Measurements from ENCODE around the gene DUSP1.

DNA sequence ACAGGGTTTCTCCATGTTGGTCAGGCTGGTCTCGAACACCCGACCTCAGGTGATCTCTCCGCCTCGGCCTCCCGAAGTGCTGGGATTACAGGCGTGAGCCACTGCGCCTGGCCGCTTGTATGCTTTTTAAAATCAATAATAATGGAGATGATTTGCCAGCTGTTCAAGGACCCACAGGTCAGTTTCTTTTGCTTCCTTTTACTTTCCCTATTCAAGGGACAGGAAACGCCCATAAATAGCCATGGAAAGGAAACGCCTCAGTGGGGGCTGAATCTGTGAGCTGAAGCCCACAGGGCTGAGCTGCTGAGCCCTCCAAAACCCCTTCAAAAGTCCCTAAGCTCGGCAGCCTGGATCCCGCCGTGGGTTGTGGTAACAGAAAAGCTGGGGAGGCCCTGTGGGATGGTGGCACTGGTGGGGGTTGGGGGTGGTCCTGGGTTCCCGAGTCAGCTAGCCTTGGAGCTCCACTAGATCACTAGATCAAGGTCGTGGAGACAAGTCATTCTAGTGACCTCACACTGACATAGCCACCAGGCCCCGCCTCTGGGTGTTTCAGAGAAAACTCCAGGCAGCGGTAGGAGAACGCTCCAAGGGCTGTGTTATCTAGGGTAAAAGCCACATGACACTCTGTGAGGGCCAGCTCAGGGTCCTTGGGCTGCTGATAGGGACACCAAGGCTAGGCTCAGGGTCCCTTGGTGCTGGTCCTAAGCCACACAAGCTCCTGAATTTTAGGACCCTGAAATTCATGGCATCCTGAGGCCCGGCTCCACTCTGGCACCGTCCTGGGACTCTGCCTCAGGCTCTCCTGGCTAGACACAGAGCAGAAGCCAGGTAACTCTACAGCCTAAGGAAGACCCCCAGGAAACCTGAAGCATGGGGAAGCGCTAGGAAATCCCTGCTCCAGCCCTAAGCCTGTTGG, 18.0 kb upstream of the DUSP1 start:
- TF ChIP-seq POLR2AphosphoS5 (IDR thresholded peaks at IDR 0.05; ENCODE audit: low read depth, low read length) (no peak), EZH2phosphoT487 (IDR thresholded peaks at IDR 0.05; ENCODE audit: borderline replicate concordance) (no peak), RAD21 (IDR thresholded peaks at IDR 0.05; ENCODE audit: low read depth) (no peak), POLR2A (IDR thresholded peaks at IDR 0.05; ENCODE audit: borderline replicate concordance, extremely low read depth, insufficient read depth, insufficient read length) (no peak), ZFX (IDR thresholded peaks at IDR 0.05) (no peak), YY1 (IDR thresholded peaks at IDR 0.05; ENCODE audit: extremely low read depth, insufficient replicate concordance, low read depth, low read length) (no peak), JUND (IDR thresholded peaks at IDR 0.05) (no peak)
- TF ChIP-seq, protein P1, sequence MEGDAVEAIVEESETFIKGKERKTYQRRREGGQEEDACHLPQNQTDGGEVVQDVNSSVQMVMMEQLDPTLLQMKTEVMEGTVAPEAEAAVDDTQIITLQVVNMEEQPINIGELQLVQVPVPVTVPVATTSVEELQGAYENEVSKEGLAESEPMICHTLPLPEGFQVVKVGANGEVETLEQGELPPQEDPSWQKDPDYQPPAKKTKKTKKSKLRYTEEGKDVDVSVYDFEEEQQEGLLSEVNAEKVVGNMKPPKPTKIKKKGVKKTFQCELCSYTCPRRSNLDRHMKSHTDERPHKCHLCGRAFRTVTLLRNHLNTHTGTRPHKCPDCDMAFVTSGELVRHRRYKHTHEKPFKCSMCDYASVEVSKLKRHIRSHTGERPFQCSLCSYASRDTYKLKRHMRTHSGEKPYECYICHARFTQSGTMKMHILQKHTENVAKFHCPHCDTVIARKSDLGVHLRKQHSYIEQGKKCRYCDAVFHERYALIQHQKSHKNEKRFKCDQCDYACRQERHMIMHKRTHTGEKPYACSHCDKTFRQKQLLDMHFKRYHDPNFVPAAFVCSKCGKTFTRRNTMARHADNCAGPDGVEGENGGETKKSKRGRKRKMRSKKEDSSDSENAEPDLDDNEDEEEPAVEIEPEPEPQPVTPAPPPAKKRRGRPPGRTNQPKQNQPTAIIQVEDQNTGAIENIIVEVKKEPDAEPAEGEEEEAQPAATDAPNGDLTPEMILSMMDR (IDR thresholded peaks at IDR 0.05 in 2 of 3, conservative IDR thresholded peaks at IDR 0.05 in 1 of 3; ENCODE audit: borderline replicate concordance in 1 of 3, insufficient read depth in 1 of 3, low read depth in 2 of 3, low read length in 2 of 3) = no peak
- TF ChIP-seq, protein P2, sequence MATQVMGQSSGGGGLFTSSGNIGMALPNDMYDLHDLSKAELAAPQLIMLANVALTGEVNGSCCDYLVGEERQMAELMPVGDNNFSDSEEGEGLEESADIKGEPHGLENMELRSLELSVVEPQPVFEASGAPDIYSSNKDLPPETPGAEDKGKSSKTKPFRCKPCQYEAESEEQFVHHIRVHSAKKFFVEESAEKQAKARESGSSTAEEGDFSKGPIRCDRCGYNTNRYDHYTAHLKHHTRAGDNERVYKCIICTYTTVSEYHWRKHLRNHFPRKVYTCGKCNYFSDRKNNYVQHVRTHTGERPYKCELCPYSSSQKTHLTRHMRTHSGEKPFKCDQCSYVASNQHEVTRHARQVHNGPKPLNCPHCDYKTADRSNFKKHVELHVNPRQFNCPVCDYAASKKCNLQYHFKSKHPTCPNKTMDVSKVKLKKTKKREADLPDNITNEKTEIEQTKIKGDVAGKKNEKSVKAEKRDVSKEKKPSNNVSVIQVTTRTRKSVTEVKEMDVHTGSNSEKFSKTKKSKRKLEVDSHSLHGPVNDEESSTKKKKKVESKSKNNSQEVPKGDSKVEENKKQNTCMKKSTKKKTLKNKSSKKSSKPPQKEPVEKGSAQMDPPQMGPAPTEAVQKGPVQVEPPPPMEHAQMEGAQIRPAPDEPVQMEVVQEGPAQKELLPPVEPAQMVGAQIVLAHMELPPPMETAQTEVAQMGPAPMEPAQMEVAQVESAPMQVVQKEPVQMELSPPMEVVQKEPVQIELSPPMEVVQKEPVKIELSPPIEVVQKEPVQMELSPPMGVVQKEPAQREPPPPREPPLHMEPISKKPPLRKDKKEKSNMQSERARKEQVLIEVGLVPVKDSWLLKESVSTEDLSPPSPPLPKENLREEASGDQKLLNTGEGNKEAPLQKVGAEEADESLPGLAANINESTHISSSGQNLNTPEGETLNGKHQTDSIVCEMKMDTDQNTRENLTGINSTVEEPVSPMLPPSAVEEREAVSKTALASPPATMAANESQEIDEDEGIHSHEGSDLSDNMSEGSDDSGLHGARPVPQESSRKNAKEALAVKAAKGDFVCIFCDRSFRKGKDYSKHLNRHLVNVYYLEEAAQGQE (IDR thresholded peaks at IDR 0.05; ENCODE audit: low read depth) = no peak
- TF ChIP-seq, protein P3, sequence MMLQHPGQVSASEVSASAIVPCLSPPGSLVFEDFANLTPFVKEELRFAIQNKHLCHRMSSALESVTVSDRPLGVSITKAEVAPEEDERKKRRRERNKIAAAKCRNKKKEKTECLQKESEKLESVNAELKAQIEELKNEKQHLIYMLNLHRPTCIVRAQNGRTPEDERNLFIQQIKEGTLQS (IDR thresholded peaks at IDR 0.05) = no peak

Data from HCT116 (cell line).